GM19043 (cell line): ENCODE results near the gene TTC9C.
A peak's percentile ranks its signal among the peaks of the same experiment; 100 is the strongest.
"Not testable (repeated sequence)": the region's sequence is repeated elsewhere in the genome, so short reads cannot be mapped to it uniquely, and the experiment has no call there.

ENCODE experiments used
- ATAC-seq: cut with Tn5 transposase; IDR thresholded peaks from one replicate; pipeline ENCODE4 v1.9.1; 2021; ENCODE audit warnings: low read depth; ENCODE audit not compliant: unreplicated experiment

The TTC9C gene

GRCh38 chr11:62747475-62748160, 19.3 kb downstream of the TTC9C start:
- no peak for ATAC-seq

GRCh38 chr11:62749931-62750330, 21.6 kb downstream of the TTC9C start:
- not testable (repeated sequence) for ATAC-seq

- ATAC-seq = no peak
Observed at GRCh38 chr11:62752177-62752785, 24.0 kb downstream of the TTC9C start.

- no peak for ATAC-seq
Observed at GRCh38 chr11:62752994-62753735, 24.9 kb downstream of the TTC9C start.

GRCh38 chr11:62753736-62754603, 25.7 kb downstream of the TTC9C start, which contains the start of gene ZBTB3:
ZBTB3 (minus strand) TSS chr11:62754160; CDS start chr11:62753664, 496 bp downstream.
- ATAC-seq = peak; percentile 93

- ATAC-seq = no peak
Observed at GRCh38 chr11:62755086-62755615, 26.9 kb downstream of the TTC9C start.

GRCh38 chr11:62757846-62758788, 29.8 kb downstream of the TTC9C start:
- no peak for ATAC-seq

- ATAC-seq = not testable (repeated sequence)
Observed at GRCh38 chr11:62760867-62761227, 32.6 kb downstream of the TTC9C start.

- ATAC-seq = no peak
Observed at GRCh38 chr11:62770778-62771143, 42.5 kb downstream of the TTC9C start.

GRCh38 chr11:62771144-62772021, 43.1 kb downstream of the TTC9C start, which contains the start of gene TAF6L:
TAF6L (plus strand) TSS chr11:62771396; CDS start chr11:62775784, 4,388 bp downstream.
- ATAC-seq = peak; percentile 78

GRCh38 chr11:62774407-62774806, 46.1 kb downstream of the TTC9C start:
- ATAC-seq = no peak

- ATAC-seq = no peak
Observed at GRCh38 chr11:62775646-62776045, 47.4 kb downstream of the TTC9C start.

- ATAC-seq = no peak
Observed at GRCh38 chr11:62777389-62777788, 49.1 kb downstream of the TTC9C start.

- no peak for ATAC-seq
Observed at GRCh38 chr11:62778441-62778840, 50.2 kb downstream of the TTC9C start.

GRCh38 chr11:62782753-62783152, 54.5 kb downstream of the TTC9C start:
- ATAC-seq = no peak

GRCh38 chr11:62786318-62787004, 58.2 kb downstream of the TTC9C start:
- ATAC-seq = peak; percentile 53

GRCh38 chr11:62787005-62787759, 58.9 kb downstream of the TTC9C start, which contains the start of gene TMEM179B:
TMEM179B (plus strand) TSS chr11:62787402; CDS start chr11:62787432, 30 bp downstream.
- peak; percentile 66 for ATAC-seq
